IMR-90 (cell line): ENCODE results near the gene SEPTIN2. TPM values are rescaled to one million over a fixed set of nuclear protein-coding genes. Genes with fewer than 3 reads are reported as not detected.
A peak's percentile ranks its signal among the peaks of the same experiment; 100 is the strongest.

Experiments used
- ATAC-seq: fragments of 200-7000 bp; cut with Tn5 transposase; 2 replicates; pipeline ENCODE4 v1.9.1; 2020; ENCODE audit warnings: low read depth, mild to moderate bottlenecking, moderate library complexity
- BruUV-seq: library from RNA; stranded (reverse); fragments of 400-500 nt; replicated peaks from 2 replicates; lab custom pipeline; 2021; lab: Mats Ljungman, UMichigan
- CTCF ChIA-PET: fragments of 300-600 bp; formaldehyde crosslinking; extraction: SDS; loops from one replicate; lab custom pipeline; 2021; ENCODE audit warnings: antibody characterized with exemption; lab: Yijun Ruan, JAX
- POLR2A ChIA-PET: fragments of 300-600 bp; sonication (Branson Sonifier 250); formaldehyde crosslinking; loops from one replicate; lab custom pipeline; 2022; ENCODE audit warnings: antibody characterized with exemption; ENCODE audit not compliant: unreplicated experiment; lab: Charles Lee
- DNase-seq: peaks from one replicate; pipeline ENCODE4 v3.0.0; 2013
- H2AFZ ChIP-seq: replicated peaks from 2 replicates; pipeline ENCODE3; 2013; ENCODE audit warnings: low read length, mild to moderate bottlenecking; ENCODE audit not compliant: poor library complexity
- H2AK5ac ChIP-seq: 2 replicates; pipeline ENCODE4 v1.6.1; 2013; ENCODE audit warnings: low read depth, low read length, inconsistent platforms
- H2AK9ac ChIP-seq: replicated peaks from 2 replicates; pipeline ENCODE3; 2013; ENCODE audit warnings: mild to moderate bottlenecking, low read depth, low read length, moderate library complexity; ENCODE audit not compliant: poor library complexity
- H2BK120ac ChIP-seq: 2 replicates; pipeline ENCODE4 v1.6.1; 2013; ENCODE audit warnings: low read depth, low read length, inconsistent platforms
- H2BK15ac ChIP-seq: 3 replicates; pipeline ENCODE4 v1.6.1; 2013; ENCODE audit warnings: low read depth, low read length, inconsistent platforms
- H2BK20ac ChIP-seq: 2 replicates; pipeline ENCODE4 v1.6.1; 2013; ENCODE audit warnings: low read depth, mild to moderate bottlenecking, inconsistent platforms, low read length, moderate library complexity
- H2BK5ac ChIP-seq: 2 replicates; pipeline ENCODE4 v1.6.1; 2013; ENCODE audit warnings: mild to moderate bottlenecking, low read depth, low read length, inconsistent platforms; ENCODE audit not compliant: poor library complexity, severe bottlenecking
- H3K14ac ChIP-seq: replicated peaks from 2 replicates; pipeline ENCODE4 v1.6.1; 2013; ENCODE audit warnings: low read depth, low read length, inconsistent platforms
- H3K18ac ChIP-seq: 2 replicates; pipeline ENCODE4 v1.6.1; 2013; ENCODE audit warnings: low read depth, low read length, control low read depth
- H3K23ac ChIP-seq: 2 replicates; pipeline ENCODE4 v1.6.1; 2013; ENCODE audit warnings: low read depth, low read length, inconsistent platforms
- H3K27ac ChIP-seq: 2 replicates; pipeline ENCODE4 v1.5.1; 2013; ENCODE audit warnings: mild to moderate bottlenecking, control low read depth, low read length; ENCODE audit not compliant: insufficient read depth
- H3K27me3 ChIP-seq: 2 replicates; pipeline ENCODE4 v1.6.1; 2013; ENCODE audit warnings: low read length; ENCODE audit not compliant: control insufficient read depth, insufficient read depth
- H3K36me3 ChIP-seq: 2 replicates; pipeline ENCODE4 v1.6.1; 2013; ENCODE audit warnings: low read length, mixed read lengths; ENCODE audit not compliant: control insufficient read depth, insufficient read depth
- H3K4ac ChIP-seq: 2 replicates; pipeline ENCODE4 v1.6.1; 2013; ENCODE audit warnings: low read depth, low read length, inconsistent platforms
- H3K4me1 ChIP-seq: 2 replicates; pipeline ENCODE4 v1.6.1; 2013; ENCODE audit warnings: low read length, mixed read lengths; ENCODE audit not compliant: control insufficient read depth, insufficient read depth
- H3K4me2 ChIP-seq: 2 replicates; pipeline ENCODE4 v1.6.1; 2013; ENCODE audit warnings: low read depth, mild to moderate bottlenecking, control low read depth, low read length, moderate library complexity
- H3K4me3 ChIP-seq: 2 replicates; pipeline ENCODE4 v1.5.1; 2013; ENCODE audit warnings: low read depth, mild to moderate bottlenecking, control low read depth, low read length, moderate library complexity; ENCODE audit not compliant: insufficient read depth
- H3K56ac ChIP-seq: 2 replicates; pipeline ENCODE4 v1.6.1; 2013; ENCODE audit warnings: low read length, inconsistent platforms; ENCODE audit not compliant: insufficient read depth; ENCODE audit errors: extremely low read depth
- H3K79me1 ChIP-seq, 2 experiments: 2 replicates each; pipeline ENCODE4 v1.6.1; 2013; ENCODE audit warnings: low read length in 2 of 2, inconsistent platforms in 1 of 2, low read depth in 1 of 2
- H3K9ac ChIP-seq: 2 replicates; pipeline ENCODE4 v1.6.1; 2013; ENCODE audit warnings: low read depth, low read length, control low read depth
- H3K9me1 ChIP-seq: 2 replicates; pipeline ENCODE4 v1.6.1; 2013; ENCODE audit warnings: low read length, inconsistent platforms; ENCODE audit not compliant: insufficient read depth
- H3K9me3 ChIP-seq: 2 replicates; pipeline ENCODE4 v1.6.1; 2013; ENCODE audit warnings: low read length; ENCODE audit not compliant: control insufficient read depth, insufficient read depth
- H4K20me1 ChIP-seq: 2 replicates; pipeline ENCODE4 v1.6.1; 2013; ENCODE audit warnings: low read length, inconsistent platforms; ENCODE audit not compliant: insufficient read depth
- H4K5ac ChIP-seq: 2 replicates; pipeline ENCODE4 v1.6.1; 2013; ENCODE audit warnings: mild to moderate bottlenecking, low read depth, low read length, control low read depth
- H4K8ac ChIP-seq, 2 experiments: 2 replicates each; pipeline ENCODE4 v1.6.1; 2013; ENCODE audit warnings: low read depth in 2 of 2, low read length in 2 of 2, control low read depth in 1 of 2, inconsistent platforms in 1 of 2
- H4K91ac ChIP-seq: 2 replicates; pipeline ENCODE4 v1.6.1; 2013; ENCODE audit warnings: low read depth, low read length, inconsistent platforms; ENCODE audit not compliant: insufficient read depth
- BHLHE40 ChIP-seq: fragments of 150-350 bp; IDR thresholded peaks from 2 replicates; pipeline ENCODE4 v1.6.1; 2016; ENCODE audit warnings: mild to moderate bottlenecking, low read depth, low read length
- CEBPB ChIP-seq: IDR thresholded peaks from 2 replicates; pipeline ENCODE4 v1.6.1; 2012; ENCODE audit warnings: low read depth, low read length, improper control_type of control experiment
- CHD1 ChIP-seq: IDR thresholded peaks from 2 replicates; pipeline ENCODE4 v1.6.1; 2012; ENCODE audit warnings: low read depth, low read length, improper control_type of control experiment
- CTCF ChIP-seq: conservative IDR thresholded peaks from 2 replicates; pipeline ENCODE4 v1.5.1; 2012; ENCODE audit warnings: mild to moderate bottlenecking, low read depth, low read length, improper control_type of control experiment
- FOS ChIP-seq: fragments of 150-350 bp; IDR thresholded peaks from 2 replicates; pipeline ENCODE4 v1.6.1; 2016; ENCODE audit warnings: low read depth, low read length
- MAFK ChIP-seq: IDR thresholded peaks from 2 replicates; pipeline ENCODE4 v1.6.1; 2012; ENCODE audit warnings: low read depth, low read length, improper control_type of control experiment
- NFE2L2 ChIP-seq: fragments of 150-350 bp; IDR thresholded peaks from 2 replicates; pipeline ENCODE4 v1.6.1; 2016; ENCODE audit warnings: low read depth, mild to moderate bottlenecking, low read length
- POLR2A ChIP-seq: IDR thresholded peaks from 2 replicates; pipeline ENCODE4 v1.6.1; 2012; ENCODE audit warnings: mild to moderate bottlenecking, low read depth, low read length
- RCOR1 ChIP-seq: IDR thresholded peaks from 2 replicates; pipeline ENCODE4 v1.6.1; 2012; ENCODE audit warnings: mild to moderate bottlenecking, low read length, improper control_type of control experiment; ENCODE audit not compliant: insufficient replicate concordance
- RFX5 ChIP-seq: IDR thresholded peaks from 2 replicates; pipeline ENCODE4 v1.8.0; 2012; ENCODE audit warnings: low read depth, mild to moderate bottlenecking, low read length, moderate library complexity
- SMC3 ChIP-seq: fragments of 150-350 bp; IDR thresholded peaks from 2 replicates; pipeline ENCODE4 v1.6.1; 2016; ENCODE audit warnings: low read depth, mild to moderate bottlenecking, antibody characterized with exemption, low read length, moderate library complexity
- USF2 ChIP-seq: fragments of 150-350 bp; IDR thresholded peaks from 2 replicates; pipeline ENCODE4 v1.6.1; 2017; ENCODE audit warnings: mild to moderate bottlenecking, antibody characterized with exemption, low read length, low read depth
- WGBS, 2 experiments: methylation state at CpG; one replicate each; pipeline versions ENCODE4 v1.1.5 to v1.1.7; 2013; ENCODE audit warnings: missing lambda C conversion rate in 2 of 2; ENCODE audit not compliant: insufficient read length in 1 of 2; ENCODE audit errors: extremely low coverage in 2 of 2; 5-methylcytosine and 5-hydroxymethylcytosine counted together
- dilution Hi-C: fragments of 300-500 bp; cut with HindIII; formaldehyde crosslinking; loops from one replicate; pipeline ENCODE4 v1.14.3; 2018; ENCODE audit warnings: low sequenced_read_pairs; ENCODE audit not compliant: unreplicated experiment
- in situ Hi-C: fragments of 300-500 bp; cut with MboI; formaldehyde crosslinking; loops from 3 replicates; pipeline ENCODE4 v1.14.3; 2019; ENCODE audit warnings: low sequenced_read_pairs, inconsistent platforms, mixed read lengths
- intact Hi-C: fragments of 100-400 bp; cut with micrococcal nuclease; formaldehyde crosslinking; loops from 2 replicates; pipeline ENCODE4 v1.10.0; 2022
- polyA plus RNA-seq, 3 experiments: library from polyadenylated mRNA; depleted of rRNA; stranded (reverse); fragments of >200 nt; gene quantifications; 2 replicates each; pipeline ENCODE4 v1.2.3, GENCODE V29; 2012; ENCODE audit warnings: low replicate concordance in 1 of 3
- total RNA-seq: library from RNA; depleted of rRNA; stranded (reverse); fragments of >200 nt; gene quantifications from 2 replicates; pipeline ENCODE4 v1.2.3, GENCODE V29; 2012
- TF ChIP-seq, protein P1 (sequence below): fragments of 150-350 bp; IDR thresholded peaks from 2 replicates; pipeline ENCODE4 v1.6.1; 2016; ENCODE audit warnings: low read depth, mild to moderate bottlenecking, low read length, moderate library complexity, borderline replicate concordance

SEPTIN2 gene
- total and polyA plus RNA-seq, 2 of the 4 experiments (the other 2 are of a cell fraction) = 420 to 504 TPM

- no peaks in the 10 kb centered on the region for H3K9me3 ChIP-seq
- no peaks in the 10 kb centered on the region for H3K27me3 ChIP-seq
- H3K14ac ChIP-seq = peak within 1 kb of the TSS; percentile 100
- H3K9me1 ChIP-seq = peaks cover 8% of the 10 kb centered on the region; the same call in 1 of the 2 replicates
- H3K18ac ChIP-seq = peak within 1 kb of the TSS; percentile 95
- peak within 1 kb of the TSS; percentile 99 for H4K91ac ChIP-seq
- H3K4ac ChIP-seq = peak within 1 kb of the TSS; percentile 100
- peak within 1 kb of the TSS; percentile 50; the same call in 1 of the 2 replicates for H2BK20ac ChIP-seq
- H3K4me2 ChIP-seq = peak within 1 kb of the TSS; percentile 99
- H2AFZ ChIP-seq = peak within 1 kb of the TSS; percentile 96
- no TSS peak for BruUV-seq
- POLR2A ChIA-PET = interaction anchor here (0.6 kb wide), 3 partner anchors 12 to 97 kb away, joined by 3 to 4 read pairs (median 4); no protein-coding TSS in a partner anchor
- peaks cover 55% of the 10 kb centered on the region for H4K20me1 ChIP-seq
- peak within 1 kb of the TSS; percentile 99 for H4K5ac ChIP-seq
- peak within 1 kb of the TSS; percentile 98 to 100 for H4K8ac ChIP-seq
- peak within 1 kb of the TSS; percentile 98 for H3K4me3 ChIP-seq
- peak within 1 kb of the TSS; percentile 100 for H2AK5ac ChIP-seq
- H3K23ac ChIP-seq = peak within 1 kb of the TSS; percentile 99
- ATAC-seq (peak; percentile 85), DNase-seq (peak; percentile 99)
- CTCF ChIA-PET = interaction anchor here (0.7 to 1.3 kb wide), 2 partner anchors 54 to 123 kb away, joined by 3 read pairs; no protein-coding TSS in a partner anchor
- peak within 1 kb of the TSS; percentile 98 for H3K27ac ChIP-seq
- peak within 1 kb of the TSS; percentile 92 for H2BK120ac ChIP-seq
- H3K79me1 ChIP-seq = peaks cover 5 to 53% of the 10 kb centered on the region in 2 experiments; a peak in 3 of 4 replicates
- intact Hi-C loops (loop anchor here (2.0 kb wide), 1 partner anchor 42 kb away; no protein-coding TSS in a partner anchor), dilution Hi-C loops (no loop called here), in situ Hi-C loops (no loop called here)
- 3% methylated on average over 14 of the region's 73 CpGs; no CpG with 5 or more reads in 1 of the 2 experiments for WGBS, 2 experiments
- H2AK9ac ChIP-seq = peak within 1 kb of the TSS; percentile 100
- peak within 1 kb of the TSS; percentile 99 for H2BK5ac ChIP-seq
- H3K4me1 ChIP-seq = peaks cover 2% of the 10 kb centered on the region
- peak within 1 kb of the TSS; percentile 99 for H3K9ac ChIP-seq
- peaks cover 4% of the 10 kb centered on the region; the same call in 1 of the 2 replicates for H3K36me3 ChIP-seq
- peak within 1 kb of the TSS; percentile 100 for H3K56ac ChIP-seq
- peak within 1 kb of the TSS; percentile 84; the same call in 2 of the 3 replicates for H2BK15ac ChIP-seq
- TF ChIP-seq POLR2A (peak; percentile 74), CHD1 (peak; percentile 99), CTCF (peak; percentile 38), RFX5 (no peak), SMC3 (no peak), NFE2L2 (no peak), RCOR1 (no peak), CEBPB (peak; percentile 97), FOS (0 out of 2 replicates have a peak, but pooled peaks have one; percentile 24), MAFK (no peak), USF2 (peak; percentile 98), BHLHE40 (0 out of 2 replicates have a peak, but pooled peaks have one; percentile 8)
- TF ChIP-seq, protein P1, sequence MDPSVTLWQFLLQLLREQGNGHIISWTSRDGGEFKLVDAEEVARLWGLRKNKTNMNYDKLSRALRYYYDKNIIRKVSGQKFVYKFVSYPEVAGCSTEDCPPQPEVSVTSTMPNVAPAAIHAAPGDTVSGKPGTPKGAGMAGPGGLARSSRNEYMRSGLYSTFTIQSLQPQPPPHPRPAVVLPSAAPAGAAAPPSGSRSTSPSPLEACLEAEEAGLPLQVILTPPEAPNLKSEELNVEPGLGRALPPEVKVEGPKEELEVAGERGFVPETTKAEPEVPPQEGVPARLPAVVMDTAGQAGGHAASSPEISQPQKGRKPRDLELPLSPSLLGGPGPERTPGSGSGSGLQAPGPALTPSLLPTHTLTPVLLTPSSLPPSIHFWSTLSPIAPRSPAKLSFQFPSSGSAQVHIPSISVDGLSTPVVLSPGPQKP = no peak
Observed at GRCh38 chr2:241315093-241315878, 439 bp upstream of the SEPTIN2 start, which contains the start of gene HDLBP. HDLBP (minus strand) TSS chr2:241315672; CDS start chr2:241266869, 48,803 bp downstream.
